LNCaP clone FGC (cell line): ENCODE measurements around the gene PGS1.
"Not testable (repeated sequence)": the region's sequence is repeated elsewhere in the genome, so short reads cannot be mapped to it uniquely, and the experiment has no call there.

Source experiments
- DNase-seq: peaks from one replicate; pipeline ENCODE4 v3.0.0-alpha.2; 2011; ENCODE audit warnings: low read depth
- H3K4me3 ChIP-seq: 2 replicates; pipeline ENCODE4 v1.5.1; 2011; ENCODE audit warnings: mild to moderate bottlenecking, low read depth, low read length, control low read depth
- TF ChIP-seq, protein P1 (sequence below): IDR thresholded peaks from 2 replicates; pipeline ENCODE4 v1.5.1; 2012; ENCODE audit warnings: mild to moderate bottlenecking; ENCODE audit not compliant: control insufficient read depth, insufficient read depth; ENCODE audit errors: extremely low read depth

The PGS1 gene, protein sequence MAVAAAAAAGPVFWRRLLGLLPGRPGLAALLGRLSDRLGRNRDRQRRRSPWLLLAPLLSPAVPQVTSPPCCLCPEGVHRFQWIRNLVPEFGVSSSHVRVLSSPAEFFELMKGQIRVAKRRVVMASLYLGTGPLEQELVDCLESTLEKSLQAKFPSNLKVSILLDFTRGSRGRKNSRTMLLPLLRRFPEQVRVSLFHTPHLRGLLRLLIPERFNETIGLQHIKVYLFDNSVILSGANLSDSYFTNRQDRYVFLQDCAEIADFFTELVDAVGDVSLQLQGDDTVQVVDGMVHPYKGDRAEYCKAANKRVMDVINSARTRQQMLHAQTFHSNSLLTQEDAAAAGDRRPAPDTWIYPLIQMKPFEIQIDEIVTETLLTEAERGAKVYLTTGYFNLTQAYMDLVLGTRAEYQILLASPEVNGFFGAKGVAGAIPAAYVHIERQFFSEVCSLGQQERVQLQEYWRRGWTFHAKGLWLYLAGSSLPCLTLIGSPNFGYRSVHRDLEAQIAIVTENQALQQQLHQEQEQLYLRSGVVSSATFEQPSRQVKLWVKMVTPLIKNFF

DNA sequence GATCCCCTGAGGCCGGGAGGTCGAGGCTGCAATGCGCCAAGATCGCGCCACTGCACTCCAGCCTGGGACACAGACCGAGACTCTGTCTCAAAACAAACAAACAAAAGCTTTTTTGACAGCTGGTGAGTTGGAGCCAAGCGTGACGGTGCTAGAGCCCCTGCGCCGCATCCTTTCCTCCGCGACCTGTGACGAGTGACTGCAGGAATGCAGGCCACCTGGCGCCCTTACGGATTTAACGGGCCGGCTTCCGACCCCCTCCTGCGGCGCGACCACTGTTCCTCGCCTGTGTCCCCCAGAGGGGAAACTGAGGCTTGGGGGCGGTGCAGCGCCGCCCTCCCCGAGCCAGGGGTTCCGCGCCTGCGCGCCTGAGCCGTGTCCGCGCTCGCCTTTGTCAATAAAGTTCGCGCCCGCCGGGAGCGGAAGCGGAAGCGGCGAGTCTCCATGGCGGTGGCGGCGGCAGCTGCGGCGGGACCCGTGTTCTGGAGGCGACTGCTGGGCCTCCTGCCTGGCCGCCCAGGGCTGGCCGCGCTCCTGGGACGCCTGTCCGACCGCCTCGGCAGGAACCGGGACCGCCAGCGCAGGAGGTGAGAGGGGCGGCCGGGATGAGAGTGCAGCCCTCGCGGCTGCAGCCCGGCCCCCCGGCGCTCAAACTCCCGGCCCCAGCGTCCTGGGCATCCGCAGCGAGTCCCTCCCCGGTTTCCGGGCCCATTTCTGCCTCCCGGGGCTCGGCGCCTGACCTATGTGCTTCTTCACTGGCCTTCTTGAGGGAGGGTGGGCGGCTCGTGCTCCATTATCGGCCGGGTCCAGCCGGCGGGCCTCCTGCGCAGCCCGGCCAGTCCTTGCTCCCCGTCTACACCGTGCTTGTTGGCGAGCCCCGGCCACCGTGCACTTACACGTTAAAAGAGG is at the start of gene PGS1:
Gene PGS1, plus strand, starts transcription at position 425 of the 906 bp plus-strand sequence. Its CDS starts 17 bp downstream, at position 442.
- TF ChIP-seq, protein P1, sequence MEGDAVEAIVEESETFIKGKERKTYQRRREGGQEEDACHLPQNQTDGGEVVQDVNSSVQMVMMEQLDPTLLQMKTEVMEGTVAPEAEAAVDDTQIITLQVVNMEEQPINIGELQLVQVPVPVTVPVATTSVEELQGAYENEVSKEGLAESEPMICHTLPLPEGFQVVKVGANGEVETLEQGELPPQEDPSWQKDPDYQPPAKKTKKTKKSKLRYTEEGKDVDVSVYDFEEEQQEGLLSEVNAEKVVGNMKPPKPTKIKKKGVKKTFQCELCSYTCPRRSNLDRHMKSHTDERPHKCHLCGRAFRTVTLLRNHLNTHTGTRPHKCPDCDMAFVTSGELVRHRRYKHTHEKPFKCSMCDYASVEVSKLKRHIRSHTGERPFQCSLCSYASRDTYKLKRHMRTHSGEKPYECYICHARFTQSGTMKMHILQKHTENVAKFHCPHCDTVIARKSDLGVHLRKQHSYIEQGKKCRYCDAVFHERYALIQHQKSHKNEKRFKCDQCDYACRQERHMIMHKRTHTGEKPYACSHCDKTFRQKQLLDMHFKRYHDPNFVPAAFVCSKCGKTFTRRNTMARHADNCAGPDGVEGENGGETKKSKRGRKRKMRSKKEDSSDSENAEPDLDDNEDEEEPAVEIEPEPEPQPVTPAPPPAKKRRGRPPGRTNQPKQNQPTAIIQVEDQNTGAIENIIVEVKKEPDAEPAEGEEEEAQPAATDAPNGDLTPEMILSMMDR = no peak
- DNase-seq = no peak
- H3K4me3 ChIP-seq = peak within 1 kb of the TSS; percentile 73

DNA sequence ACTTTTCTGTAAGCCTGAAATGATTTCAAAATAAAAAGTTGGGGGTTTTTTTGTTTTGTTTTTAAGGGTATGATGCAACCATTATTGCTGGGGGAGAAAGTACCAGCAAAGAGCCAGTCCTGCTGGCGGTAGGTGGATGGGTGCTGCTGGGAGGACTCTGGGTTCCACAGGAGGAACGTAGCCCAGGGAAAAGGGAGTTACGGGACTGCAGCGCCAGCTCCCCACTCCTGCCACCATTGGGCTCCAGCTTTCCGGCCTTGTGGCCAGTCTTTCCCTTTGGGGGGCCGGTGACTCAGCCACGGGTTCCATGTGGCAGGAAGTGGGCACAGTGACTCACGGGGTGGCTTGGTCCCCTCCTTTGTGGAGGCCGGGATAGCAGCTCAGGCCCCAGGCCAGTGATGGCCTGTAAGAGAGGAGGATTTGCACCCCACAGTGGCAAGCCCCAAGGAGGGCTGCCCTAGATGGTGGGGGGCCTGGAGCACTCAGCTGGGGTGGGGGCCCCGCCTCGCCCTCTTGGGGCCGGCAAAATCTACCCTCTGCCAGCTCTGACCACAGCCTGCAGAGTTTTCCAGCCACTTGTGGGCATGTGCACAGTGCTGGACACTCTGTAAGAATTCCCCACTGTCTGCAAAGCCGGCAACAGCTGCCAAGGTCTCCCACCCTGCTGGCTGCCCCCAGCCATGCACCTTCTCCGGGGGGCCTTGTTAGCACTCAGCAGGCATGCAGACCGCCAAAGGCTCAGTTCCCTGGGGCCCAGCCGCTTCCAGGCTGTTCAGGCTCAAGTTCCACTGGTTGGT is 49.0 kb upstream of the PGS1 start:
- TF ChIP-seq, protein P1 = no peak
- DNase-seq = no peak
- H3K4me3 ChIP-seq = no peak overlapping the region

DNA sequence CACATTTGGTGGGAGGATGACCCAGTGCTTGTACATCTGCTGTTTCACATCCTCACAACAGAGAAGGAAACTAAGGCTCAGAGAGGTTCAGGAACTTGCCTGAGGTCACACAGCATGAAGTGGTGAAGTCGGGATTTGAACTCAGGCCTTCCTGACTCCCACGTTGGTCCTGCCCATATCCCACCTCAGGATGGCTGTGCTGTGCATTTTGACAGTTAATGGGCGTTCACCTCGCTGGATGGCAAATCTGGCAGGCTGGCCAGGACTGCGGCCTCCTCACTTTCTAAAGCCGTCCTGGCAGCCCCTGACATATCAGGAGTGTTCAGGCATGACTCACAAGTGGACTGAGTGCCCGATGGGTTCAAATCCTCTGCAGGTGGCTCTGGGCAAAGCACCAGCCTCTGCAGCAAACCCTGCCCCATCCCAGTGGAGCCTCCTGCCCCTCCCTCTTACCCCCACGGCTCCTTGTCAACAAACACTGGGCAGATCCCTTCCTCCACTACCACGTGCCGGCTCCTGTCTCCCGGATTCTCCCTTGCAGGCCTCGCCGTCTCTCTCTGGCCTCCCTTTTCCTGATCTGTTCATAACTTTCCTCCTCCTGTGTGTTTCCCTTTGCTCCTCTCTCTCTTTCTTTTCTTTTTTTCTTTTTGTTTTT is 47.8 kb upstream of the PGS1 start:
- H3K4me3 ChIP-seq = no peak overlapping the region
- no peak for DNase-seq

DNA sequence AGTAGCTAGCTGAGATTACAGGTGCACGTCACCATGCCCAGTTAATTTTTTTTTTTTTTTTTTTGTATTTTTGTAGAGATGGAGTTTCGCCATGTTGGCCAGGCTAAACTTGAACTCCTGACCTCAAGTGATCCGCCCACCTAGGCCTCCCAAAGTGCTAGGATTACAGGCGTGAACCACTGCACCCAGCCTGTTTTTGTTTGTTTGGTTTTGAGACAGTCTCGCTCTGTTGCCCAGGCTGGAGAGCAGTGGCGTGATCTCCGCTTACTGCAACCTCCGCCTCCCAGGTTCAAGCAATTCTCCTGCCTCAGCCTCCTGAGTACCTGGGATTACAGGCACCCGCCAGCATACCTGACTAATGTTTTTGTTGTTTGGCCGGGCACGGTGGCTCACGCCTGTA is 47.1 kb upstream of the PGS1 start:
- not testable (repeated sequence) for H3K4me3 ChIP-seq, DNase-seq

More for the DNA sequence above, 47.8 kb upstream of the PGS1 start:
- TF ChIP-seq, protein P1 = no peak

DNA sequence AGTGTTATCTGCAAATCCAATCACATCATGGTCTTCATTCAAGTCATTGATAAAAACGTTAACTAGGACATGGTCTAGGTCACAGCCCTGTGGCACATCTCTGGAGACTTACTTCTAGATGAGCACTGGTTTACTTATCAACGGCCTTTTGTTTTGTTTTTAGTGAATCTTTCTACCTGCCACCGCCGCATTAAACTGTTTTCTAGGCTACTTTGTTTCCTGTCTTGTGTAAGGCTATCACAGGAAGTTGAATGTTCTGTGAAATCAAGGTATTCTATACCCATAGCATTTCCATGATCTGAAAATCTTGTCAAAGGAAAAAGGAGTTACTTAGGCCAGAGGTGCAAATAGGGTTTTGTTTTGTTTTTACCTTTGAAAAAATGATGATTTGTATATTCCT is 45.5 kb upstream of the PGS1 start:
- TF ChIP-seq, protein P1 = no peak
- H3K4me3 ChIP-seq = no peak overlapping the region
- no peak for DNase-seq

DNA sequence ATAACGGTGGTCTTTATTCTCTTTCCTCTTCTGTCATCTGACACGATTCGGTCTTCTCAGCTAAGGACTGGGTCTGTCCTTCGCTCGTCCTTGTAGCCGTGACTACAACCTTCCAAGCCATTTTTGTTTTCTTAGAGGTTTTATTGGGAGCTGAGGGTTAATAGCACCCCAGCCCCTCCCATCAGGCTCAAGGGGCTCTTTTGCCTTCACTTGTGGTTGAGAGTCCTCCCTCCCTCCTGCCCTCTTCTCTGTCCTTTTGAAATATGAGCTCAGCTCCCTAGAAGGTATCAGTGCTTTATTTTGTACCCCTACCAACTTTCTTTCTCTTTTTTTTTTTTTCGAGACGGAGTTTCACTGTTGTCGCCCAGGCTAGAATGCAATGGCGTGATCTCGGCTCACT is 43.2 kb upstream of the PGS1 start:
- no peak overlapping the region for H3K4me3 ChIP-seq
- no peak for DNase-seq
- TF ChIP-seq, protein P1 = no peak
